ENCODE measurements around the gene RPL27A.

The RPL27A gene

GRCh38 chr11:8702598-8702915 is 20.0 kb downstream of the RPL27A start:
- DNase-seq, result no peak

DNA sequence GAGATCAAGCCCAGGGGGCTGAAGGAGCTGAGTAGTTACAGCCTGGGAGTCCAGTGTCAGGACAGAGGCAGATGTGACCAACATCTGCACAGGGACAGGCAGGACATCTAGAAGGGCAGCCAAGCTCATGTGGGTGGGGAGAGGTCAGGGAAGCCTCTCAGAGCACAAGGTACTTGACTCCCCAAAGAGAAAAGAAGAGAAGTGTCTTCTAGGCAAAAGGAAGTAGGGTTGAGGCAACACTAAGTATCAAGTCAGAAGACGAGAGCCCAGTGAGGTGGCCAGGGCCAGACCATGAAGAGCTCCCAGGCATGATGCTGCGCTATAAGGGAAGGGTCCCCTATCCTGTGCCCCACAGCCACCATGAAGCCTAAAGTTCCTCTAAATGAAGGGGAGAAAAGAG is 21.5 kb downstream of the RPL27A start:
- no peak for DNase-seq

DNA sequence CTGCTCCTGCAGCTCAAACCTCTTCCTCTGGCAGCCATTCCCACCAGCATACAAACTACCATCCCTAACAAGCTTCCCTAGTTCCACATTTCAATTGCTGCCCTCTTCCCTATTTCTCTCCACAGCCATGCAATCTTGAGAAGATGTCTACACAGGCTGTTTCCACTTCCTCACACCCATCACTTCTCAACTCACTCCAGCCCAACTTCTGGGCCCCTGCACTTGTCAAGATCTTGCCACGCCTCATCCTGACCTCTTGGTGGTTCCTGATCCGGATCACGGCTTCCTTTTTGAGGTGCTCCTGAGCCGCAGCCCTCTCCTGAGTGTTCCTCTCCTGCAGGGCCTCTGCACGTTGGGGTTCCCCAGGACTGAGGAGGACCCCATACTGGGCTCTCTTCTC is 22.6 kb downstream of the RPL27A start:
- DNase-seq, result no peak

- no peak for DNase-seq
These were observed 24.3 kb downstream of the RPL27A start for GRCh38 chr11:8706673-8707432.

GRCh38 chr11:8707541-8708191 is 25.1 kb downstream of the RPL27A start:
- DNase-seq, result peak; percentile 37

DNA sequence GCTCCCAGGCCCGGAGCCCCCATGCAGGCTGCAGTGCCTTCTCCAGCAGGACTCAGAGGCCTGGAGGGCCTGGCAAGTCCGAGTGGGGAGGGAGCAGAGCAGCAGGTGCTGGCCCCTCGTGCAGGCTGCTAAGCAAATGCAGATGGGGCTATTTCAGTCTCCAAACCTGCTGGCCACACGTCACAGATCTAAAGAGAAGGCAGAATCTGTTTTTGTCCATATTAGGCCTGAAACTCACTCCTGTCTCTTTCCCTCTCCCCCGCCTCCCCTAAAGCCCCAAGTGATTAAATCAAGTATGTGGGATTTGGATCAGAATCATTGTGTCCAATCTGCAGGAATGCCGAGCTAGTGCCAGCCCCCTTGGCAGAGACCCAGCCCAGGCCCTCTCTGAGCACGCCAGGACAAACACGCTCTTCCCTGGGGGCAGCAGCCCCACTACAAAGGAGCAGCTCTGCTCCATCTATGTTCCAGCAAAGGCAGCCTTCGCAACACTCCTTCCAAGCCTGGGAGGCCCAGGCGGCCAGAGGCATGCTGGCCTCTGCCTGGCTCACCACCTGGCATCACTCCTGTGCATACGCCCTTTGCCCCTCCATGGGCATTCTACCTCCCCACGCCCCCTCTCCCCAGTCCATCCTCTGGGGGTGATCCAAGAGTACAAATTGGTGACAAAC is 26.5 kb downstream of the RPL27A start:
- peak; percentile 98 for DNase-seq

- DNase-seq, result no peak
These were observed 27.2 kb downstream of the RPL27A start for GRCh38 chr11:8709777-8710176.

DNA sequence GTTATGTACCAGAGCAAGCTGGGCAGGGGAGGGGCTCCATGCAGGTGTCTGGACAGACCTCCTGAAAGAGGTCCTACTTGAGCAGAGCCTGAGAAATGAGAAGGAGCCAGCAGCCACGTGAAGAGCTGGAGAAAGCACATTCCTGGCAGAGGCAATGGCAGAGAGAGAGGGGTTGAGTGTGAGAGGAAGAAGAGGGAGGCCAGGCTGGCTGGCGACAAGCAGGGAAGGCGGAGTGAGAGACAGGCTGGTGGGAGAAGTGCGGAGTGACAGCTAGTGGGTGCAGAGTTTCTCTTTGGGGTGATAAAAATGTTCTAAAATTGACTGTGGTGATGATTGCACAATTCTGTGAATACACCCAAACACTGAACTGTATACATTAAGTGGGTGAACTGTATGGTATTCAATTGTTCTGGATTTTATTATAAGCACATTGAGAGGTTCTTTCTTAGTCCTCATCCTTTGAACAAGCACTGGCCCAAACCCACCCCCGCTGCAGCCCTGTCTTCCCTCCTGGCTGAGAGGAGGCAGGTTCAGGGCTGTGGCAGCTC is 29.4 kb downstream of the RPL27A start:
- no peak for DNase-seq

GRCh38 chr11:8712506-8712905 is 29.9 kb downstream of the RPL27A start:
- DNase-seq, result no peak

GRCh38 chr11:8713760-8714454 is 31.3 kb downstream of the RPL27A start:
- DNase-seq, result no peak

GRCh38 chr11:8714622-8715225 is 32.1 kb downstream of the RPL27A start:
- no peak for DNase-seq

- DNase-seq, result no peak
These were observed 32.9 kb downstream of the RPL27A start for GRCh38 chr11:8715501-8715900.

GRCh38 chr11:8717544-8717875 is 34.9 kb downstream of the RPL27A start:
- no peak for DNase-seq

- peak; percentile 96 for DNase-seq
These were observed 35.5 kb downstream of the RPL27A start for GRCh38 chr11:8717876-8718753.

- DNase-seq, result peak; percentile 99
These were observed 36.6 kb downstream of the RPL27A start for GRCh38 chr11:8719211-8719649.

DNA sequence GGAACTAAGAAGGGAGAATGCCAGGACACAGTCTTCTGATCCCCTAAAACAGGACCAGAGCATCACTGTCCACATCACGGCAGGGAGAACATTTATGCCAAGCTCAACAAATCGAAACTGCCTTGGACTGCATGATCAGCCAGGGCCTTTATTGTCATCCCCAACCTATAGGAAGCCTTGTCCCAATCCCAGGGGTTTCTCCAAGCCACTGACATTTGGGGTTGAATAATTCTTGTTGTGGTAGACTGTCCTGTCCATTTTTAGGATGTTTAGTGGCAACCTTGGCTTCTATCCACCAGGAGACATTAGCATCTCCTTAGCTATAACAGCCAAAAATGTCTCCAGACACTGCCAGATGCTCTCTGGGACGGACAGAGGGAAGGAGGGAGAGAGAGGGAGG is 37.1 kb downstream of the RPL27A start:
- DNase-seq, result peak; percentile 75

DNA sequence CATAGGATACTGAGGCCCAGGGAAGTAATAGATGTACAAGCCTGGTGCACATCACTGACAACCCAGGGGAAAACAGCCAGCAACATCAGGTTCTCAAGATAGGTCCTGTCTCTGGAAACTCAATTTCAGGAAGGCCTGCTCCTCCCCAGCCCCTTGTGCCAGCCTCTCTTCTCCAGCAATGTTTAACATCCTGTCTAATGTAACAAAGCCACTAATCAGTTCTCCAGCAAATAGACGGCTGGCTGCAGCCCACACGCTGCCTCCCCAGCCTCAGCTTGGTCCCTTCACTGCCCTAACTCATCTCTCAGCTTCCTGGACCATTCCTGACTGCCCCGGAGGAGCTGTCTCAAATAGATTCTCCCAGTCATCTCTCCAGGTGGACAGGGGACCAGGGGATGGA is 37.8 kb downstream of the RPL27A start:
- peak; percentile 42 for DNase-seq

GRCh38 chr11:8720868-8721608 is 38.4 kb downstream of the RPL27A start:
- no peak for DNase-seq

- peak; percentile 84 for DNase-seq
These were observed 39.3 kb downstream of the RPL27A start for GRCh38 chr11:8721609-8722500.

DNA sequence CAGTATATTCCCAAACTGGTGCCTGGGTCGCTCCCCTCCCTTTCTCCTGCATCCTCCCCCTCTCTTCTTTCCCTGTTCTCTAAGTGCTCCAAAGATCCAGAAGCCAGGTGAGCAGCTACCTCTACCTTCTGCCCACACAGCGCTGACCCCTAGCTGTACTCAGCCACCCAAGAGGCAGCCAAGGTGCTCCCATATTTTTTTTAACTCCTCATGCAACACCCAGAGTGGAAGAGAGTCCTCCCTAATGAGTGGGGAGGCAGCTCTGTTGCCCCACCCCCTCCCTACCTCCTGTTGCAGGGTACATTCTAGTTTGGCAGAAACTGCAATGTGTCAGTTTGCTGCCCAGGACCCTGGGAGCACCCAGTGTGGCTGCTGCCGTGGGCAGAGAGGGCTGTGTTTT is 40.2 kb downstream of the RPL27A start:
- DNase-seq, result no peak
